Activated naive CD4-positive, alpha-beta T cell treated with anti-CD3 and anti-CD28 coated beads, Interleukin-2, amount 50 U/mL, for 24 hours (primary cell): ENCODE data around the gene HTRA1.

Source experiments
- H3K27ac Mint-ChIP-seq: one replicate; pipeline ENCODE4 v1.8.0; 2021; ENCODE audit warnings: mild to moderate bottlenecking, mixed read lengths
- H3K27me3 Mint-ChIP-seq: one replicate; pipeline ENCODE4 v1.8.0; 2021; ENCODE audit warnings: mixed read lengths
- H3K36me3 Mint-ChIP-seq: one replicate; pipeline ENCODE4 v1.8.0; 2021; ENCODE audit warnings: mixed read lengths
- H3K4me1 Mint-ChIP-seq: one replicate; pipeline ENCODE4 v1.8.0; 2021; ENCODE audit warnings: mixed read lengths
- H3K4me3 Mint-ChIP-seq: one replicate; pipeline ENCODE4 v1.8.0; 2021; ENCODE audit warnings: mild to moderate bottlenecking, mixed read lengths
- H3K9me3 Mint-ChIP-seq: one replicate; pipeline ENCODE4 v1.8.0; 2021; ENCODE audit warnings: mixed read lengths

The HTRA1 gene

GRCh38 chr10:122461367-122461728, at the start of gene HTRA1:
TSS of gene HTRA1 (plus strand) at chr10:122461553. CDS start at chr10:122461653, 100 bp downstream.
- no peaks in the 10 kb centered on the region for H3K9me3 Mint-ChIP-seq
- no peaks in the 10 kb centered on the region for H3K36me3 Mint-ChIP-seq
- peak within 1 kb of the TSS; percentile 85 for H3K4me3 Mint-ChIP-seq
- peaks cover 8% of the 10 kb centered on the region for H3K4me1 Mint-ChIP-seq
- no peak within 1 kb of the TSS for H3K27ac Mint-ChIP-seq
- peaks cover 45% of the 10 kb centered on the region for H3K27me3 Mint-ChIP-seq

DNA sequence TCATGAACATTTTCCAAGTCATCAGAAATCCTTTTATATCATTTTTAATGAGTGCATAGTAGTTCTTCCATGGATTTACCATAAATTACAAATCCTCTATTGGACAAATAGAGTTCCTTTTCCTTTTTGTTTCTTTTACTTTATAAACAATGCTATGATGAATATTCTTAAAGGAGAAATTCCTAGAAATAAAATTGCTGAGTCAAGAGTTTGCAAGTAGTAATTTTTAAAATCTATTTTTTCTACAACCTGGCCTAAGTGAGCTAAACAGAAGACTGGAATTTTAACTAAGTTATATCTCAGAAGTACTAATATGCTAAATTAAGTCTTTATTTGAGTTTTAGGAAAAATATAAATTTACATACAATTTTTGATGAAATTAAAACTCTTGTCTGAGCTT, 48.0 kb upstream of the HTRA1 start:
- Mint-ChIP-seq H3K27ac (no peak overlapping the region), H3K27me3 (no peaks in the 10 kb centered on the region), H3K36me3 (peaks cover 23% of the 10 kb centered on the region), H3K4me1 (peaks cover 62% of the 10 kb centered on the region), H3K9me3 (no peaks in the 10 kb centered on the region), H3K4me3 (no peak overlapping the region)

- Mint-ChIP-seq H3K36me3 (peaks cover 33% of the 10 kb centered on the region), H3K27me3 (no peaks in the 10 kb centered on the region), H3K27ac (peak overlapping the region; percentile 5), H3K9me3 (no peaks in the 10 kb centered on the region), H3K4me3 (peak overlapping the region; percentile 75), H3K4me1 (peaks cover 88% of the 10 kb centered on the region)
Measured at GRCh38 chr10:122417667-122418066, 43.7 kb upstream of the HTRA1 start.

GRCh38 chr10:122419016-122419415, 42.3 kb upstream of the HTRA1 start:
- Mint-ChIP-seq H3K4me3 (no peak overlapping the region), H3K9me3 (no peaks in the 10 kb centered on the region), H3K36me3 (peaks cover 28% of the 10 kb centered on the region), H3K27me3 (no peaks in the 10 kb centered on the region), H3K27ac (no peak overlapping the region), H3K4me1 (peaks cover 93% of the 10 kb centered on the region)

DNA sequence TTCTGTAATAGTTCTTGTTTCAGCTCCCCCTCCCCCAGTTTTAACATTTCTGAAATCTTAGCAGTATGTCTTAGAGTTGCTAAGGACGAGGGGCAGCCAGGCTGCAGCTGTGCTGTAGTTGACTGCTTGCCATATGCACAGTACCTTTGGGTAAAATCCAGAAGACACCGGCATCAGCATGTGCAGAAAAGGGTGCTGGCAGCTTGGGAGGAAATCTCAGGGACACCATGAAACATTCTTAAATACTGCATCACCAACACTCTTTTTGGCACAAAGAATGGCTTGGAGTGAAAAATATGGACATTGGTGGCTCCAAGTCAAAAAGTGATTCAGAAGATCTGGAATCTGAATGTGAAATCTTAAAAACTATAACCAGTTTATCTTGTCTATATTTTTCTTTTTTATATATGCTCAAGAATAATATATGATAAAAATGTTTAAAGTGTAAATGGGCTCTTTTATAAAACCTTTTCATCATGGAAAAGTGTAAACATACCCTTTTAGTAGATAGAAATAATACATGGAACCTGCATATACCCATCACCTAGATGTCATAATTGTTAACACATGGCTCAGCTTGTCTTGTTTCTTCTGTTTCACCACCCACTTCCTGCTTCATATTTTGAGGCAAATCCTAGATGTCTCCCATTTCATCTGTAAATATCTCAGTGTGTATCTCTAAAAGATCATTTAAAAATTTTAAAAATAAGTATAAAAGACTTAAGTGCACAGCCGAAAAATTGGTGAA, 41.3 kb upstream of the HTRA1 start:
- peaks cover 25% of the 10 kb centered on the region for H3K36me3 Mint-ChIP-seq

GRCh38 chr10:122420624-122421007, 40.7 kb upstream of the HTRA1 start:
- Mint-ChIP-seq H3K27me3 (no peaks in the 10 kb centered on the region), H3K36me3 (peaks cover 25% of the 10 kb centered on the region), H3K4me1 (peaks cover 88% of the 10 kb centered on the region), H3K27ac (peak overlapping the region; percentile 93), H3K9me3 (no peaks in the 10 kb centered on the region), H3K4me3 (peak overlapping the region; percentile 53)

More for the DNA sequence above, 41.3 kb upstream of the HTRA1 start:
- Mint-ChIP-seq H3K4me3 (no peak overlapping the region), H3K4me1 (peaks cover 93% of the 10 kb centered on the region), H3K27ac (peak overlapping the region; percentile 93), H3K27me3 (no peaks in the 10 kb centered on the region), H3K9me3 (no peaks in the 10 kb centered on the region)

- peaks cover 24% of the 10 kb centered on the region for H3K36me3 Mint-ChIP-seq
- H3K9me3 Mint-ChIP-seq = no peaks in the 10 kb centered on the region
- H3K4me1 Mint-ChIP-seq = peaks cover 87% of the 10 kb centered on the region
- H3K4me3 Mint-ChIP-seq = peak overlapping the region; percentile 53
- H3K27me3 Mint-ChIP-seq = no peaks in the 10 kb centered on the region
- H3K27ac Mint-ChIP-seq = peak overlapping the region; percentile 93
Measured at GRCh38 chr10:122421054-122421625, 40.2 kb upstream of the HTRA1 start.

GRCh38 chr10:122421742-122422141, 39.6 kb upstream of the HTRA1 start:
- peak overlapping the region; percentile 74 for H3K27ac Mint-ChIP-seq
- H3K4me1 Mint-ChIP-seq = peaks cover 83% of the 10 kb centered on the region
- peaks cover 21% of the 10 kb centered on the region for H3K36me3 Mint-ChIP-seq
- no peaks in the 10 kb centered on the region for H3K27me3 Mint-ChIP-seq
- no peaks in the 10 kb centered on the region for H3K9me3 Mint-ChIP-seq
- no peak overlapping the region for H3K4me3 Mint-ChIP-seq

DNA sequence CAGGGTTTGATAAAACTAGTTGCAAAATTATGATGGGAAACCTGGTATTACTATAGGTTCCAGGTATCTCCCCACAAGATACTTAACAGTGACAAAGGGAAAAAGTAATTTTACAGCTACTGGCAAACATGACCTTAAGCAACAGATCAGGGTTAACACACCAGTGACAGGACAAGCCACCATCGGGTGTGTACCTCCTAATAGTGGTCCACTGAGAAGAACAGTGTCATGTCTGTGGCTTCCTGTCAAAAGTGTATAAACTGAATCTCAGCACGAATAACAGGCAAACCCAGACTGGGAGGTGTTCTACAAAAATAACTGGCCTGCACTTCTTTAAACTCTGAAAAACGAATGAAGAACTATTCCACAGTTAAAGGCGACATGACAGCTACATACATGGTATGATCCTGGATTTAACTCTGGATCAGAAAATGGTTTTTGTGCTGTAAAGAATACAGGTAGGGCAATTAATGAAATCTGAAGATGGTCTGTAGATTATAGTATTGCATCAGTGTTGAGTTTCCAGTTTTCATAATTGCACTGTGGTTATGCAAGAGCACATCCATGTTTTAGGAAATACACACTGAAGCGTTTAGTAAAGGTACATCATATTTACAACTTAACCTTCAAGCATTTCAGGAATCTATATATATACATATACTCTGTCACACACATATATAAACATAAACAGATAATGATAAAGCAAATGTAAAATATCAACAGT, 38.9 kb upstream of the HTRA1 start:
- H3K4me3 Mint-ChIP-seq = peak overlapping the region; percentile 30
- peak overlapping the region; percentile 74 for H3K27ac Mint-ChIP-seq
- H3K9me3 Mint-ChIP-seq = no peaks in the 10 kb centered on the region
- H3K27me3 Mint-ChIP-seq = no peaks in the 10 kb centered on the region
- H3K4me1 Mint-ChIP-seq = peaks cover 83% of the 10 kb centered on the region
- peaks cover 23% of the 10 kb centered on the region for H3K36me3 Mint-ChIP-seq

DNA sequence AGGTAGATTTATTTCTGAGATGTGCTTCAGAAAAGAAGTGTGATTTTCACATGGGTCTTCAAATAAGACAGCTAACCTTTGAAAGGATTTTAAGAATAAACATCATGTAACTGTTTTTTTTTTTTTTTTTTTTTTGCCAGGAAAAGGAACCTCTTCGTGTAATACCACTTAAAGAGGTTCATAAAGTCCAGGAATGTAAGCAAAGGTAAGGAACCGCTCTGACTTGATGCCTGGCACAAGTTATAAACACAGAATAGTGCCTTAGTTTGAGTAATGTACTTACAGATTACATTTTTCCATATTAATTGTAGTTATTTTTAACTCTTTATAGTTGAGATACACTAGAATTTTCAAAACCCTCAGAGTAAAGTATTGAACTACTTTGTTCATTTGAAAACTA, 37.3 kb upstream of the HTRA1 start:
- Mint-ChIP-seq H3K4me1 (peaks cover 74% of the 10 kb centered on the region), H3K27ac (no peak overlapping the region), H3K4me3 (no peak overlapping the region), H3K9me3 (no peaks in the 10 kb centered on the region), H3K27me3 (no peaks in the 10 kb centered on the region), H3K36me3 (peaks cover 21% of the 10 kb centered on the region)

DNA sequence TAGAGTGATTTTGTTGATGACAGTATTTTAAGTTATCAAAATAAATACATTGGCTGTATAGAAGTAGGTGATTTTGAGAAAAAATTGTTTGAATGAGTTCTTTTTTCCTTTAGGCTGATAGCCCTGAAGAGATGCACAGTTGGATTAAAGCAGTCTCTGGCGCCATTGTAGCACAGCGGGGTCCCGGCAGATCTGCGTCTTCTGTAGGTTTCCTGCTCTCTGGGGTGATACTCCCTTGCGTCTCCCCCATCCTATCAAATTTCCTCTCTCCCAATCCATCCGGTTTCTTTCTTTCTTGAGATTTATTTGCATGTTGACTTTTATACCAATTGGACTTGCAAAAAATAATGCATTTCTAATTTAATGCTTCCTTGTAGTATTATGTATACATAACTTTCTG, 34.5 kb upstream of the HTRA1 start:
- Mint-ChIP-seq H3K36me3 (peaks cover 12% of the 10 kb centered on the region), H3K9me3 (no peaks in the 10 kb centered on the region), H3K27me3 (no peaks in the 10 kb centered on the region), H3K27ac (peak overlapping the region; percentile 79), H3K4me1 (peaks cover 46% of the 10 kb centered on the region), H3K4me3 (peak overlapping the region; percentile 16)

GRCh38 chr10:122427280-122427679, 34.1 kb upstream of the HTRA1 start:
- Mint-ChIP-seq H3K27me3 (no peaks in the 10 kb centered on the region), H3K4me3 (peak overlapping the region; percentile 16), H3K9me3 (no peaks in the 10 kb centered on the region), H3K27ac (peak overlapping the region; percentile 79), H3K4me1 (peaks cover 42% of the 10 kb centered on the region), H3K36me3 (peaks cover 11% of the 10 kb centered on the region)

DNA sequence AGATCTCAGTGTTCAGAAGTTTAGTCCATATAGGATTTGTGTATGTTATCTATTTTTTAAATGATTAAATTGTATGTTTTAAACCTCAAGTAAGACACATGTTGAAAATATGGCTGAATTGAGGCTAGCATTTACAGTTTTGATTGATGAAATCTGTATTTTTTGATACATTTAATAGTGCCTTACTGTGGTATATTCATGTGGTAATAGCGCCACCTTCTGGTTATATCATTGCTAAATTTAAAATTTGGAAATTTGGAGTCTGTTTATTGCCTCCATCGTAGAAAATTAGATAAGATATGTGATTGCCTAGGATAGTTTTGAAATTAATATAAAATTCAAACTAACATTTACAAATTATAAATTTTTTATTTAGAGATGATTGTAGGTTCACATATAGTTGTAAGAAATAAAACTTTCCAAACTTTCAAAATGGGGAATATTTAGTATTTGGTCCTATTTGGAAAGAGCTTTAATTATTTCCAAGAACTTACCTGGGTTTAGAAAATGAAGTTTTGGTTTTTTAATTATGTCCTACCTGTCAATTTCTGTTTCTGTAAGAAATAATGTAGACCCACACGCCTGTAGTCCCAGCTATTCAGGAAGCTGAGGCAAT, 26.0 kb upstream of the HTRA1 start:
- peaks cover 2% of the 10 kb centered on the region for H3K9me3 Mint-ChIP-seq
- H3K4me3 Mint-ChIP-seq = no peak overlapping the region
- H3K36me3 Mint-ChIP-seq = peaks cover 6% of the 10 kb centered on the region
- H3K27ac Mint-ChIP-seq = no peak overlapping the region
- no peaks in the 10 kb centered on the region for H3K4me1 Mint-ChIP-seq
- no peaks in the 10 kb centered on the region for H3K27me3 Mint-ChIP-seq

DNA sequence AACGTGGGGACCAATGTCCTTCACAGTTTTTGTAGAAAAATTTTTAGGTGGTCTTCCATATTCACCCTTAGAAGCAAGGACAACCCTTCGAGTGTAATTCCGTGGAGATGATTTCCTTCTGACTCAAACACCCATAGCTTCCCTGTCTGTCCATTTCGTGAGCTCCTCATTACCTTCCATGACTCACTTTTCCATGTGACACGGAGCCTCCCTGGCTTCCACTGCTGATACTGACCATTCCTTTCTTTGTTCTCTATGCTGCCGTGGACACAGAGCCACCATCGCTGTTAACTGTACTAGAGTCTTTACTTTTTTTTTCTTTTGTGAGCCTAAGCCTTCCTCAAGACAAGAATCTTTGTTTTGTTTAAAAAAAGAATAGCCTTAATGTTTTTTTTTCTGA, 19.4 kb upstream of the HTRA1 start:
- H3K27me3 Mint-ChIP-seq = no peaks in the 10 kb centered on the region
- H3K4me3 Mint-ChIP-seq = no peak overlapping the region
- H3K36me3 Mint-ChIP-seq = peaks cover 8% of the 10 kb centered on the region
- H3K27ac Mint-ChIP-seq = no peak overlapping the region
- no peaks in the 10 kb centered on the region for H3K4me1 Mint-ChIP-seq
- peaks cover 5% of the 10 kb centered on the region for H3K9me3 Mint-ChIP-seq

DNA sequence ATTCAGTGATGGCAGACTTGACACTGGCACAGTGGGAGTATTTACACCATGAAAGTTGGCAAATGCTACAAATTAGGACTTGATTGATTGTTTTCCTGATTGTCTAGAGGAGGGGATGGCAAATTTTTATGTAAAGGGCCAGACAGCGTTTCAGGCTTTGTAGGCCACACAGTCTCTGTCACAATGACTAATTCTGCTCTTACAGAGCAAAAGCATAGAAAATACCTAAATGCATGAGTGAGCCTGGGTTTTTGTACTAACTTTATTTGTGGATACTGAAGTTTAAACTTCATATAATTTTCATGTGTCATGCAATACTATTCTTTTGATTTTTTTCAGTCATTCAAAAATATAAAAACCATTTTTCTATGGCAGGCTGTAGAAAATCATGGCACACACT, 15.9 kb upstream of the HTRA1 start:
- Mint-ChIP-seq H3K4me1 (no peaks in the 10 kb centered on the region), H3K9me3 (peaks cover 1% of the 10 kb centered on the region), H3K27ac (no peak overlapping the region), H3K36me3 (peaks cover under 1% of the 10 kb centered on the region), H3K27me3 (peaks cover 3% of the 10 kb centered on the region), H3K4me3 (no peak overlapping the region)

DNA sequence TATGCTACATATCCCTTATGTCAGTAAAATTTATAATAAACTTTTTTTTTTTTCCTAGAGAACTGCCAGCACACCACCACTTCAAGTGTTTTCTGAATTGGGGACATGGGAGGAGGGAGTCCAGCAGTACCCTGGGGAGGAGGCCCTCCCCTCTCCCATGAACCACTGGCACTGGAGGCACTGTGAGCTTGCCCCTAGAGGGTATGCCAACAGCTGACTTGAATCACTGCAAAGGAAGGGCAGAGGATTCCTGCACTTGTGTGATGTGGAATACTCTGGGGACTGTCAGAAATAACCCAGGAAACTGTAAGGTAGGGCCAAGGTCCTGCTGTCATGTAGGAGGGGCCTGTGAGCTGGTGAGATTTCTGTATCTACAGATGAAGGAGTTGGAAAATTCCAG, 15.4 kb upstream of the HTRA1 start:
- H3K4me1 Mint-ChIP-seq = no peaks in the 10 kb centered on the region

More for the DNA sequence above, 15.4 kb upstream of the HTRA1 start:
- no peak overlapping the region for H3K27ac Mint-ChIP-seq
- no peaks in the 10 kb centered on the region for H3K9me3 Mint-ChIP-seq
- H3K36me3 Mint-ChIP-seq = no peaks in the 10 kb centered on the region
- H3K4me3 Mint-ChIP-seq = no peak overlapping the region
- peaks cover 3% of the 10 kb centered on the region for H3K27me3 Mint-ChIP-seq
